Spinal cord (tissue), 10 donors: Measurements from ENCODE around the gene FOXO1. TPM values are rescaled to one million over a fixed set of nuclear protein-coding genes. Genes with fewer than 3 reads are reported as not detected.
A peak's percentile ranks its signal among the peaks of the same experiment; 100 is the strongest.

ENCODE experiments used
- DNase-seq, 6 donors: peaks; one replicate each; pipeline versions ENCODE4 v3.0.0 to v3.0.0-alpha.2; 2013 to 2015; ENCODE audit warnings: low spot score in 6 of 6, low read depth in 4 of 6
- H3K27ac ChIP-seq: one replicate; pipeline ENCODE4 v1.5.1; 2013; ENCODE audit warnings: low read depth, low read length, control low read depth
- H3K27me3 ChIP-seq: one replicate; pipeline ENCODE4 v1.6.1; 2013; ENCODE audit warnings: low read length; ENCODE audit not compliant: control insufficient read depth, insufficient read depth
- H3K36me3 ChIP-seq: one replicate; pipeline ENCODE4 v1.6.1; 2013; ENCODE audit warnings: low read length; ENCODE audit not compliant: control insufficient read depth, insufficient read depth
- H3K4me1 ChIP-seq: one replicate; pipeline ENCODE4 v1.6.1; 2013; ENCODE audit warnings: low read length; ENCODE audit not compliant: control insufficient read depth, insufficient read depth
- H3K4me3 ChIP-seq: one replicate; pipeline ENCODE4 v1.5.1; 2013; ENCODE audit warnings: low read depth, low read length, control low read depth
- H3K9me3 ChIP-seq: one replicate; pipeline ENCODE4 v1.6.1; 2013; ENCODE audit warnings: low read length; ENCODE audit not compliant: control insufficient read depth, insufficient read depth
- WGBS: methylation state at CpG from one replicate; pipeline ENCODE4 v1.1.5; 2013; ENCODE audit warnings: missing lambda C conversion rate; ENCODE audit not compliant: insufficient coverage; 5-methylcytosine and 5-hydroxymethylcytosine counted together
- polyA plus RNA-seq, 2 donors: library from polyadenylated mRNA; unstranded; fragments of 120-200 nt; gene quantifications; one replicate each; pipeline ENCODE4 v1.2.1, GENCODE V29; 2013; ENCODE audit not compliant: insufficient read length in 2 of 2
- total RNA-seq, 2 donors: library from RNA; depleted of rRNA in 1 of 2; stranded (reverse); fragments of 120-200 nt in 1 of 2; fragments of >200 nt in 1 of 2; gene quantifications; one replicate each; pipeline versions ENCODE4 v1.2.3 to v1.2.4, GENCODE V29; 2013 to 2014
- donor health status: healthy.

Gene FOXO1
- total and polyA plus RNA-seq, 4 donors = 10.8 to 39.1 (median 19.6) TPM

DNA sequence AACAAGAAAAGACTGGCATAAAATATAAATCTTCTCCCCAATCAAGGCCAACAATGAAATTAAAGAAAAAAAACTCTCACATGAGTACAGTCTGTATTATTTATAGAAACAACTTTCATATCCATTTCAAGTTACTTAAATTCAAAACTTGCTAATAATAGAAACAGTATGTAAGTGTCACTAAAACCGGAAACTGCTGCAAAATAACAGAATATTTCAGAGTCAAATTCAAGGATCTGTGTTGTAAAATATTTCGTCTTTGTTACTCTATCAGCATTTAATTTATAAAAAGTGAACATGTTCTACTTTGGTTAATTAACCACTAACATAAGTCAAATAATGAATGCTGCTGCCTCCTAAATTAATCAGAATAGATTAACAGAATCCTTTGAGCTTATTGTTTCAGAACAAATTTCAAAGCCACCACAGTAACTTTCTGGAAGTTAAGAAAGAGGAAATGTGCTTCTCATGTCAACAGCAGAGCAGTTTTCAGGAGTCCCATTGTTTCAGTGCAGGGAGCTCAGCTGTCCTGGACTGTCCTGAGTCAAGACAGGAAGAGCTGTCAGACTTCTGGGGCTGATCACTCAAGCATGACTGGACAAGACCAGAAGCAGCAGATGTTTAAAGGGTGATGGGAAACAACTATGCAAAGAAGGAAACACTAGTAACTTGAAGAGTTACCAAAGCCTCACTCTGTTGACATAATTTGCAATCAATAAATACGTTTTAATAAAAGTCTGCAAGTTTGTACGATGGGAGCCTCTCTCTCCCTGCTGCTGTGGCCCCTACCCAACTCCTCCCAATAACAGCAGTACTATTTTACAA, 76.9 kb downstream of the FOXO1 start:
- Histone ChIP-seq H3K4me3 (no peak overlapping the region), H3K4me1 (peaks cover 15% of the 10 kb centered on the region), H3K36me3 (no peaks in the 10 kb centered on the region), H3K27me3 (no peaks in the 10 kb centered on the region), H3K9me3 (no peaks in the 10 kb centered on the region), H3K27ac (peak overlapping the region; percentile 42)
- peak in 2 of 6 donors; percentile 7 to 55 for DNase-seq
- no CpG with 5 or more reads among the region's 4 CpGs for WGBS

DNA sequence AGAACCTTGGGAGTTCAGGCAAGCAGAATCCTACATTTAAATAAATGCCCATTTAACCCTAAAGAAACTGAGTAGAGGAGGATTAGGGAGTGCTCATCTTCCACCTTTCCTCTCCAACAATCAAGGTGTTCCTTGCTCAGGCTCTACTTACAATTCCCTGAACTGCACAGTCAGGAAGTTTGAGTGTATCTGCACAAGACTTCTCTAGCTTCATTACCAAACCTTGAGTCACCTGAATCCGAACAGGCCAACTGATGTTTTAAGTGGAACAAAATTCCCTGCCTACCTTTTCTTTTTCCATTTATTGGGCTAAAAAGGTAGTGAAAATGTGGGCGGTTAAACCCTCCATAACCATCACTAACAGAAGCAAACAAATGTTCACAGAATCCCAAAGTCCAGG, 78.3 kb downstream of the FOXO1 start:
- no peaks in the 10 kb centered on the region for H3K9me3 ChIP-seq
- no CpG with 5 or more reads among the region's 2 CpGs for WGBS
- no peak overlapping the region for H3K27ac ChIP-seq
- DNase-seq = no peak
- H3K4me1 ChIP-seq = peaks cover 15% of the 10 kb centered on the region
- no peaks in the 10 kb centered on the region for H3K36me3 ChIP-seq
- H3K27me3 ChIP-seq = no peaks in the 10 kb centered on the region
- no peak overlapping the region for H3K4me3 ChIP-seq

DNA sequence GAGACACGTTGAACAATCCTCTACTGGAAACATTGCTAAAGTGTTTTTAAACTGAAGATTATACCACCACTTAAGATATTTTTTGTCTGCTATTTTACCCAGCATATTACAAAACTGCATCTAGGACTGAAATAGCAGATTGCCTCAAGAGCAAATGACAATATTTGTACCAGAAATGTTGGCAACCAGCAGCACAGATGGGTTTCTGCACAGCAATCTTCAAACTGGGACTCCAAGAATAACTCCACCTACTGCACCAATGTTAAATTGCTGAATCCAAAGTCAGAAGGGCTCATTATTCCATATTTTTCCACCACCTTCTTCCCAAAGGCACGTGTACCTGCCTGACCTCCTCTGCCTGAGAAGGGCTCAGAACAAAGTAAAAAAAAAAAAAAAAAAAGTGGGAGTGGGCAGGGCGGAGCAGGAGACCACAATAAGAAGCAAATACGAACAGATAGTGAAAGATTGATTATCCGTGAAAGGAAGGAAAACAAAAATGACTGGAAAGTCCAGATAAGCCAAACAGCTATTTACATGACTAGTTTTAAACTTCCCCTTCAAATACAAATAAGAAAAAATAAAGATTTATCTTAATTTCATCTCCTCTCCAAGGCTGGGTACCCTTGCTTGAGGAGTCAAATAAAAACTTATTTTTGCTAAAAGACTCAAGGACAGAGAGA, 79.4 kb downstream of the FOXO1 start:
- 60% methylated on average over 1 of the region's 5 CpGs for WGBS
- H3K27ac ChIP-seq = no peak overlapping the region
- H3K4me1 ChIP-seq = peaks cover 15% of the 10 kb centered on the region
- no peak overlapping the region for H3K4me3 ChIP-seq
- DNase-seq = peak in 2 of 6 donors; percentile 42 to 81
- H3K36me3 ChIP-seq = no peaks in the 10 kb centered on the region
- H3K27me3 ChIP-seq = no peaks in the 10 kb centered on the region
- H3K9me3 ChIP-seq = no peaks in the 10 kb centered on the region

DNA sequence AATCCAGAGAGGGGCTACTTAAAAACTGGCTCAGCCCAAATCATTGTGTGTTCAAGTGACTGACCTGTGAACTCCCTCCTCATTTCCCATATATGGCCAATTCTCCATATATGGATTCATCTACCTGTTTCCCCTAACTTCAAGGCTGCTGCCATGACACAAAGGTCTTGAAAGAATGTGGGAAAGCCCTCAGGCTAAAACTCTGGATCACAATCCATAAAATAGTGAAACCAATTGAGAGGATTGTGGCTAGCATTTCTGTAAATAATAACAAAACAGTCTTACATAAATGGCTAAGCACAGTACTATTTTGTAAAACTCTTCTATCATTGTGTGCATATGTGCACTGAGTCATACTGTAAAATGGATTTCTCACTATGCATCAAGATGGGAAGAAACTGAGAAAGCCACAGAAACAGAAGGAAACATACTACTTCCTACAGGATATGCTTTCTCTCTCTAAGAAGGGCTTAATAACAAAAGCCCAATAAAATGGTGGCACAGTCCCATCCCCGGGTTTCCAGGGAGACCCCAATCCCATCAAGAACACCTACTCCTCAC, 80.5 kb downstream of the FOXO1 start:
- peaks cover 13% of the 10 kb centered on the region for H3K4me1 ChIP-seq

DNA sequence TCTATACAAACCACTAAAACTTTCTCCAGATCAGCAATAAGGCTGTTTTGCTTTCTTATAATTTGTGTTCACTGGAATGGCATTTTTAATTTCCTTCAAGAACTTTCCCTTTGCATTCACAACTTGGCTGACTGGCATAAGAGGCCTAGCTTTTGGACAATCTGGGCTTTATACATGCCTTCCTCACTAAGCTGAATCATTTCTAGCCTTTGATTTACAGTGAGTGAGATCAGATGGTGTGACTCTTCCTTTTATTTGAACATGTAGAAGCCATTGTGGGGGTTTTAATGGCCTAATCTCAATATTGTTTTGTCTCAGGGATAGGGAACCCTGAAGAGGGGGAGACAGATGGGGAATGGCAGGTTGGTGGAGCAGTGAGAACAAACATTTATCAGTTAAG, 82.7 kb downstream of the FOXO1 start:
- no peak for DNase-seq
- Histone ChIP-seq H3K27me3 (no peaks in the 10 kb centered on the region), H3K27ac (no peak overlapping the region), H3K4me3 (no peak overlapping the region), H3K4me1 (peaks cover 4% of the 10 kb centered on the region), H3K36me3 (no peaks in the 10 kb centered on the region), H3K9me3 (no peaks in the 10 kb centered on the region)

More for the DNA sequence above, 80.5 kb downstream of the FOXO1 start:
- no peak for DNase-seq
- WGBS = 80% methylated on average over 1 of the region's 1 CpG
- Histone ChIP-seq H3K27me3 (no peaks in the 10 kb centered on the region), H3K27ac (no peak overlapping the region), H3K9me3 (no peaks in the 10 kb centered on the region), H3K36me3 (no peaks in the 10 kb centered on the region), H3K4me3 (no peak overlapping the region)

DNA sequence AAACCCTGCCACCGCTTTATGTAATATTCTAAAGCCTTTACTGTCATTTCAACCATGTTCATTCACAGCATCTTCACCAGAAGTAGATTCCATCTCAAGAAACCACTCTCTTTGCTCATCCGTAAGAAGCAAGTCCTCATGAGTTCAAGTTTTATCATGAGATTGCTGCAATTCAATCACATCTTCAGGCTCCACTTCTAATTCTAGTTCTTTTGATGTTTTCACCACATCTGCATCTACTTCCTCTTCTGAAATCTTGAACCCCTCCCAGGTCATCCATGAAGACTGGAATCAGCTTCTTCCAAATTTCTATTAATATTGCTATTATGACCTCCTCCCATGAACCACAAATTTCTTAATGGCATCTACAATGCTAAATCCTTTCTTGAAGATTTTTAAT, 83.9 kb downstream of the FOXO1 start:
- Histone ChIP-seq H3K27ac (no peak overlapping the region), H3K36me3 (no peaks in the 10 kb centered on the region), H3K4me3 (no peak overlapping the region), H3K27me3 (no peaks in the 10 kb centered on the region), H3K4me1 (peaks cover 3% of the 10 kb centered on the region), H3K9me3 (no peaks in the 10 kb centered on the region)
- DNase-seq = no peak
- WGBS = 95% methylated on average over 2 of the region's 2 CpGs

DNA sequence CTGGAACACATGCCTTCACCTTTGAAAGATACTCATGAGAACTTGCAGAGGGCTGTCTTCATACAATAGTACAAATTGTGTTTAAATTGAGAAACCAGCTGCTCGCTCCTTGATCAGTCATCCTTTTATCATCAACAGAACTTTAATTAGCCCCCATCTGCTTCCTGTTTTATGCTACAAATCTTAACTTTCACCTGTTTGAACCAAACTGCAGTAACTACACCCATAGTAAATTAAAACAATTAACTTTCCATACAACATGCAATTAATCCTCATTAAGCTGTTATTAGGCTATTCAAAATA, 85.2 kb downstream of the FOXO1 start:
- Histone ChIP-seq H3K4me1 (peaks cover under 1% of the 10 kb centered on the region), H3K36me3 (no peaks in the 10 kb centered on the region), H3K4me3 (no peak overlapping the region), H3K9me3 (no peaks in the 10 kb centered on the region), H3K27me3 (no peaks in the 10 kb centered on the region), H3K27ac (no peak overlapping the region)
- 82% methylated on average over 1 of the region's 1 CpG for WGBS
- DNase-seq = no peak

DNA sequence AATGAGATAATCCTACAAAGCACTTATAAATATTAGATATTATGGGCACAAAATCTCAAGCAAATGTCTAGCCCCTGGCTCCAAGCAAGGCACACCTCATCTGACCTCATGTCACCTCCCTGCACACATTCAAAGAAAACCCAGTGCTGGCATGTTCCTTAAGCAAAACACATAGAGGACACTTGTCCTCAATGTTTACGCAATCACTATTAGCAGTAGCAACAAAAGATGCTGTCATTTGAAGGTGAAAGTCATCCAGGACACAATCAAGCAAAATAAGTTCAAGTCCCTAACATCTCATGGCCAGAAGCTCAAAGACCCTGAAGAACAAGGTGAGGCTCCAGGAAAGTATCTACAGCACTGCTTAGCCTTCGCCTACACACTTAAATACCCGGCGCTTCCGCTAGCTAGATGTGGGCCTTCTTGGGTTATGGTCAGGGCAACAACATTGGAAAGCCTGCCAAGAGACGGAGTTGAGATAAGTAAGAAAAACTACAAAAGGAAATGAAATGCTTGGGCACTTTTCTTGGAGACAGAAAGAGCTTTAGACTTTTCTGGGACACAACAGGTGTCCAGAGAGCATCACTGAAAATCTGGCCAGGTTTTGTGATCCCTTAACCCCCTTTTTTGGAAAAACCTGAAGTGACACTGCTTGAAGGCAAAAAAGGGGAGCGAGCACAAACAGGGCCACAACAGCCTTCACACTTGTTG, 85.7 kb downstream of the FOXO1 start:
- Histone ChIP-seq H3K36me3 (no peaks in the 10 kb centered on the region), H3K4me3 (no peak overlapping the region), H3K9me3 (no peaks in the 10 kb centered on the region), H3K27me3 (no peaks in the 10 kb centered on the region), H3K4me1 (no peaks in the 10 kb centered on the region), H3K27ac (no peak overlapping the region)
- DNase-seq = no peak
- 100% methylated on average over 2 of the region's 7 CpGs for WGBS

GRCh38 chr13:40579535-40579934, 86.9 kb downstream of the FOXO1 start:
- no peaks in the 10 kb centered on the region for H3K36me3 ChIP-seq
- no peaks in the 10 kb centered on the region for H3K4me1 ChIP-seq
- 83% methylated on average over 2 of the region's 2 CpGs for WGBS
- H3K9me3 ChIP-seq = no peaks in the 10 kb centered on the region
- H3K4me3 ChIP-seq = no peak overlapping the region
- H3K27me3 ChIP-seq = no peaks in the 10 kb centered on the region
- no peak overlapping the region for H3K27ac ChIP-seq
- no peak for DNase-seq
